Femur (tissue), 1 donor: ENCODE measurements around the gene FOXP3.

ENCODE experiments used
- DNase-seq: peaks from one replicate; pipeline ENCODE4 v3.0.0-alpha.2; 2017

Gene FOXP3

GRCh38 chrX:49212861-49213260, 51.6 kb downstream of the FOXP3 start:
- no peak for DNase-seq

- DNase-seq = no peak
Observed at GRCh38 chrX:49212209-49212608, 52.3 kb downstream of the FOXP3 start.

GRCh38 chrX:49211074-49211473, 53.4 kb downstream of the FOXP3 start:
- DNase-seq = no peak

- no peak for DNase-seq
Observed at GRCh38 chrX:49210406-49210805, 54.1 kb downstream of the FOXP3 start.

GRCh38 chrX:49209434-49210251, 54.9 kb downstream of the FOXP3 start:
- no peak for DNase-seq

GRCh38 chrX:49208399-49208798, 56.1 kb downstream of the FOXP3 start:
- DNase-seq = no peak

GRCh38 chrX:49206543-49206942, 58.0 kb downstream of the FOXP3 start:
- DNase-seq = no peak

GRCh38 chrX:49205443-49205842, 59.1 kb downstream of the FOXP3 start:
- DNase-seq = no peak

- DNase-seq = no peak
Observed at GRCh38 chrX:49204709-49205108, 59.8 kb downstream of the FOXP3 start.

- DNase-seq = no peak
Observed at GRCh38 chrX:49204017-49204416, 60.5 kb downstream of the FOXP3 start.

- no peak for DNase-seq
Observed at GRCh38 chrX:49203536-49203935, 61.0 kb downstream of the FOXP3 start.

- no peak for DNase-seq
Observed at GRCh38 chrX:49202022-49202421, 62.5 kb downstream of the FOXP3 start.
